Measurements from ENCODE around the gene CIROP.

The CIROP gene

GRCh38 chr14:23119363-23120327 is 14.9 kb upstream of the CIROP start:
- no peaks in the 10 kb centered on the region for H3K9me3 ChIP-seq (replicated peaks in 1 of 11)
- H3K4me2 ChIP-seq, result peak overlapping the region; percentile 84 to 99 (median 94)
- H3K36me3 ChIP-seq, result no peaks in the 10 kb centered on the region
- H3K9ac ChIP-seq, result peak overlapping the region; percentile 62 to 77 (median 73); a peak in 21 of 22 replicates
- peak overlapping the region in 9 of 10 experiments; percentile 31 to 64 (median 48); a peak in 17 of 20 replicates for H3K4me3 ChIP-seq
- H4K20me1 ChIP-seq, result no peaks in the 10 kb centered on the region
- H3K27me3 ChIP-seq, result no peaks in the 10 kb centered on the region
- peak overlapping the region; percentile 59 to 89 (median 81); a peak in 21 of 22 replicates for H3K27ac ChIP-seq
- TF ChIP-seq Cebpa-rat (IDR thresholded peaks at IDR 0.05), result 0 out of 22 replicates have a peak, but pooled peaks of 2 of the 11 experiments have one; percentile 17 to 54
- peaks cover 61 to 99% (median 72%) of the 10 kb centered on the region in 10 experiments for H3K4me1 ChIP-seq

GRCh38 chr14:23118506-23119362 is 13.9 kb upstream of the CIROP start, which contains the start of gene CEBPE:
Gene CEBPE (minus strand): TSS chr14:23119255. CDS start chr14:23119091, 164 bp downstream.
- no peak for TF ChIP-seq Cebpa-rat (IDR thresholded peaks at IDR 0.05)
- Histone ChIP-seq H3K9me3 (replicated peaks in 1 of 11) (no peaks in the 10 kb centered on the region), H3K4me3 (peak within 1 kb of the TSS; percentile 31 to 64 (median 47); a peak in 19 of 20 replicates), H3K27me3 (no peaks in the 10 kb centered on the region), H3K4me1 (peaks cover 63 to 99% (median 81%) of the 10 kb centered on the region in 10 experiments), H3K9ac (peak within 1 kb of the TSS; percentile 62 to 77 (median 73)), H3K4me2 (peak within 1 kb of the TSS; percentile 84 to 99 (median 94)), H3K27ac (peak within 1 kb of the TSS; percentile 59 to 89 (median 81)), H3K36me3 (no peaks in the 10 kb centered on the region), H4K20me1 (no peaks in the 10 kb centered on the region)

- Histone ChIP-seq H3K36me3 (no peaks in the 10 kb centered on the region), H3K4me3 (peak overlapping the region in 4 of 10 experiments; percentile 46 to 64 (median 54); a peak in 4 of 20 replicates), H3K4me1 (peaks cover 63 to 99% (median 84%) of the 10 kb centered on the region in 10 experiments), H3K9ac (peak overlapping the region in 10 of 11 experiments; percentile 62 to 77 (median 74); a peak in 14 of 22 replicates), H3K4me2 (peak overlapping the region; percentile 84 to 99 (median 94)), H4K20me1 (no peaks in the 10 kb centered on the region), H3K9me3 (replicated peaks in 1 of 11) (no peaks in the 10 kb centered on the region), H3K27me3 (no peaks in the 10 kb centered on the region), H3K27ac (peak overlapping the region in 8 of 11 experiments; percentile 75 to 89 (median 82); a peak in 15 of 22 replicates)
- no peak for TF ChIP-seq Cebpa-rat (IDR thresholded peaks at IDR 0.05)
Observed at GRCh38 chr14:23117371-23118020, 12.7 kb upstream of the CIROP start.

GRCh38 chr14:23115918-23116317 is 11.1 kb upstream of the CIROP start:
- Histone ChIP-seq H3K4me3 (no peak overlapping the region), H3K27ac (peak overlapping the region in 6 of 11 experiments; percentile 20 to 57 (median 46); a peak in 8 of 22 replicates), H3K4me2 (peak overlapping the region in 9 of 11 experiments; percentile 40 to 95 (median 71); a peak in 16 of 22 replicates), H3K9me3 (replicated peaks in 1 of 11) (no peaks in the 10 kb centered on the region), H3K4me1 (peaks cover 51 to 87% (median 69%) of the 10 kb centered on the region in 10 experiments), H3K36me3 (no peaks in the 10 kb centered on the region), H3K27me3 (no peaks in the 10 kb centered on the region), H3K9ac (peak overlapping the region in 1 of 11 experiments; percentile 6; a peak in 1 of 22 replicates), H4K20me1 (no peaks in the 10 kb centered on the region)
- no peak for TF ChIP-seq Cebpa-rat (IDR thresholded peaks at IDR 0.05)

GRCh38 chr14:23115039-23115731 is 10.4 kb upstream of the CIROP start:
- peaks cover 44 to 79% (median 62%) of the 10 kb centered on the region in 10 experiments for H3K4me1 ChIP-seq
- H3K4me2 ChIP-seq, result peak overlapping the region; percentile 32 to 95 (median 71)
- H3K9ac ChIP-seq, result peak overlapping the region in 1 of 11 experiments; percentile 6; a peak in 1 of 22 replicates
- no peak overlapping the region for H3K4me3 ChIP-seq
- peak overlapping the region in 9 of 11 experiments; percentile 20 to 57 (median 45); a peak in 17 of 22 replicates for H3K27ac ChIP-seq
- H4K20me1 ChIP-seq, result no peaks in the 10 kb centered on the region
- no peaks in the 10 kb centered on the region for H3K36me3 ChIP-seq
- TF ChIP-seq Cebpa-rat (IDR thresholded peaks at IDR 0.05), result peak in 2 of 11 experiments; percentile 19 to 23; a peak in 1 of 22 replicates
- H3K27me3 ChIP-seq, result no peaks in the 10 kb centered on the region
- no peaks in the 10 kb centered on the region for H3K9me3 ChIP-seq (replicated peaks in 1 of 11)

GRCh38 chr14:23114669-23115038 is 9.9 kb upstream of the CIROP start:
- Histone ChIP-seq H3K4me1 (peaks cover 38 to 74% (median 57%) of the 10 kb centered on the region in 10 experiments), H3K27me3 (no peaks in the 10 kb centered on the region), H3K9ac (no peak overlapping the region), H4K20me1 (no peaks in the 10 kb centered on the region), H3K36me3 (no peaks in the 10 kb centered on the region), H3K27ac (peak overlapping the region in 8 of 11 experiments; percentile 10 to 57 (median 44); a peak in 14 of 22 replicates), H3K9me3 (replicated peaks in 1 of 11) (no peaks in the 10 kb centered on the region), H3K4me2 (peak overlapping the region; percentile 32 to 95 (median 71)), H3K4me3 (no peak overlapping the region)
- TF ChIP-seq Cebpa-rat (IDR thresholded peaks at IDR 0.05), result no peak

GRCh38 chr14:23114120-23114458 is 9.3 kb upstream of the CIROP start:
- Histone ChIP-seq H3K4me1 (peaks cover 33 to 68% (median 51%) of the 10 kb centered on the region in 10 experiments), H3K4me2 (peak overlapping the region in 8 of 11 experiments; percentile 8 to 95 (median 74); a peak in 12 of 22 replicates), H3K36me3 (no peaks in the 10 kb centered on the region)

More at GRCh38 chr14:23114120-23114458, 9.3 kb upstream of the CIROP start:
- H4K20me1 ChIP-seq, result no peaks in the 10 kb centered on the region
- H3K9ac ChIP-seq, result no peak overlapping the region; a peak in 1 of 22 replicates
- no peak for TF ChIP-seq Cebpa-rat (IDR thresholded peaks at IDR 0.05)
- H3K9me3 ChIP-seq (replicated peaks in 1 of 11), result peaks cover 0 to under 1% (median 0%) of the 10 kb centered on the region in 11 experiments; a peak in 5 of 22 replicates
- peak overlapping the region in 3 of 11 experiments; percentile 4 to 56 (median 28); a peak in 4 of 22 replicates for H3K27ac ChIP-seq
- no peak overlapping the region for H3K4me3 ChIP-seq
- H3K27me3 ChIP-seq, result no peaks in the 10 kb centered on the region

Measured in BLaER1 treated with 17β-estradiol and CSF1 and Interleukin-3, amounts not matched to agents 10 nM and 100 nM (cell line).